HepG2 (cell line): ENCODE results near the gene NDUFA13. TPM values are rescaled to one million over a fixed set of nuclear protein-coding genes. Genes with fewer than 3 reads are reported as not detected.

Experiments
- DR1 ChIP-seq: sonication (generic); formaldehyde crosslinking; IDR thresholded peaks from 2 replicates; pipeline ENCODE4 v1.8.0; 2021; ENCODE audit warnings: mild to moderate bottlenecking, missing genetic modification reagents, inconsistent platforms
- HHEX ChIP-seq: IDR thresholded peaks from 2 replicates; pipeline ENCODE4 v1.6.1; 2016; ENCODE audit warnings: control low read depth
- NFIB ChIP-seq: sonication (generic); formaldehyde crosslinking; IDR thresholded peaks from 2 replicates; pipeline ENCODE4 v1.9.0; 2021; ENCODE audit warnings: missing genetic modification reagents, mild to moderate bottlenecking, borderline replicate concordance
- PAWR ChIP-seq: sonication (generic); formaldehyde crosslinking; IDR thresholded peaks from 2 replicates; pipeline ENCODE4 v1.4.0; 2020; ENCODE audit warnings: missing genetic modification reagents, mild to moderate bottlenecking, borderline replicate concordance
- RBFOX2 ChIP-seq: fragments of 200-400 bp; formaldehyde crosslinking; IDR thresholded peaks from 2 replicates; pipeline ENCODE4 v1.6.1; 2017; ENCODE audit warnings: low read depth, mild to moderate bottlenecking, low read length
- SOX5 ChIP-seq: IDR thresholded peaks from 2 replicates; pipeline ENCODE4 v1.6.1; 2016; ENCODE audit warnings: borderline replicate concordance
- YY1 ChIP-seq: IDR thresholded peaks from 2 replicates; pipeline ENCODE4 v1.6.1; 2011; ENCODE audit warnings: low read length, low read depth, moderate library complexity, mild to moderate bottlenecking; ENCODE audit not compliant: insufficient read depth, insufficient replicate concordance
- ZBTB42 ChIP-seq: sonication (generic); formaldehyde crosslinking; IDR thresholded peaks from 2 replicates; pipeline ENCODE4 v1.5.0; 2020; ENCODE audit warnings: mild to moderate bottlenecking, missing genetic modification reagents
- ZNF17 ChIP-seq: sonication (generic); formaldehyde crosslinking; IDR thresholded peaks from 2 replicates; pipeline ENCODE4 v1.5.0; 2020; ENCODE audit warnings: mild to moderate bottlenecking, missing genetic modification reagents
- ZNF562 ChIP-seq: sonication (generic); formaldehyde crosslinking; IDR thresholded peaks from 2 replicates; pipeline ENCODE4 v1.8.0; 2022; ENCODE audit warnings: missing genetic modification reagents, borderline replicate concordance
- polyA plus RNA-seq, 8 experiments: library from polyadenylated mRNA; depleted of rRNA in 3 of 8; stranded (reverse) in 7 of 8; unstranded in 1 of 8; fragments of >200 nt; fragmentation: Illumina TruSeq in 4 of 8; extraction: Trizol in 4 of 8; gene quantifications; 2 replicates each; pipeline versions ENCODE4 v1.2.1 to v1.2.3, GENCODE V29; 2011 to 2016; ENCODE audit warnings: low read depth in 4 of 8, missing spikeins in 1 of 8, mixed read lengths in 1 of 8; ENCODE audit not compliant: insufficient read depth in 1 of 8
- total RNA-seq, 5 experiments: library from RNA; depleted of rRNA; stranded (reverse); fragments of >200 nt; fragmentation: Illumina TruSeq; extraction: Trizol; gene quantifications; 2 replicates each; pipeline ENCODE4 v1.2.3, GENCODE V29; 2016; ENCODE audit warnings: low read depth in 1 of 5
- TF ChIP-seq, protein P1 (sequence below): sonication (generic); formaldehyde crosslinking; IDR thresholded peaks from 2 replicates; pipeline ENCODE4 v1.5.0; 2020; ENCODE audit warnings: missing genetic modification reagents
- TF ChIP-seq, protein P2 (sequence below): IDR thresholded peaks from 2 replicates; pipeline ENCODE4 v1.6.1; 2016; ENCODE audit warnings: low read depth, missing genetic modification reagents, missing compliant biosample characterization
- TF ChIP-seq, protein P3 (sequence below): sonication (generic); formaldehyde crosslinking; IDR thresholded peaks from 2 replicates; pipeline ENCODE4 v1.4.0; 2020; ENCODE audit warnings: missing genetic modification reagents
- TF ChIP-seq, protein P4 (sequence below): sonication (generic); formaldehyde crosslinking; IDR thresholded peaks from 2 replicates; pipeline ENCODE4 v1.5.0; 2020; ENCODE audit warnings: mild to moderate bottlenecking, missing genetic modification reagents, borderline replicate concordance

NDUFA13 gene
- total and polyA plus RNA-seq, 2 of the 13 experiments (the other 11 are each of a cell fraction or from before 2014, with no cell fraction given): 337 to 366 TPM

DNA sequence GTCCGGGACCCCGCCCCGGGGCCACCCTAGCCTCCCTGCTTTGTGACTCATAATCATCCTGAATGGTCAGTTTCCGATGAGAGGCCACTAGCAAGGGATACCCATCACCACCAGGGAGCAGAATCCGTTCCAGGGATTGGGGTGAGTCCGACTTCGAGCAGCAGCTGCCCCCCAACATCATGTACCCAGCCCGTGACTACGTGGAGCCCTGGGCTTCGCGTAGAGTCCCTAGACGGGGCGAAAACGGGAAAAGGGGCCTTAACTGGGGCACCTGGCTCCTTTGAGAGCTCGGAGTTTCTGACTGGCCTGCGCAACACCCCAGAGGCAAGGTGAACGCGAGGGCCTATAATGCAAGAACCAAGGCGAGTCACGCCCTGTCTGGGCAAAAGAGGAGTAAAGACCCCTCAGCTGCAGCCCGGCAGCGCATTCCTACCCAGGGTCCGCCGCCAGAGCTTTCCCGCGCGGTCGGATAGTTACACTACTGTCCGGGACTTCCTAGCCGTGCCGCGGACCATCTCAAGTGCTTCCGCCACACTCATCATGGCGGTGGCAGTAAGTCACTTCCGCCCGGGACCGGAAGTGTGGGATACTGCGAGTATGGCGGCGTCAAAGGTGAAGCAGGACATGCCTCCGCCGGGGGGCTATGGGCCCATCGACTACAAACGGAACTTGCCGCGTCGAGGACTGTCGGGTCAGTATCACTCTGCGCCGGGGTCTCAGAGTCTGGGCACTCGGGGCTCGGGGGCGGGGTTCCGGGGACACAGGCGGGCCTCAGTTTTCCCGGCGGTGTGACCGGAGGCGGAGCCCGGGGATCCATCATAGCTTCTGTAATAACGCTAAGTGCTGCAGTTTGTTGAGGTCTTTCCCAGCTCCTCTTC lies at the start of gene NDUFA13 (continued):
- TF ChIP-seq HHEX (no peak), YY1 (peak; percentile 100), ZNF17 (CRISPR knock-in tag) (no peak), RBFOX2 (peak; percentile 83), ZBTB42 (CRISPR knock-in tag) (no peak), PAWR (CRISPR knock-in tag) (no peak), SOX5 (0 out of 2 replicates have a peak, but pooled peaks have one; percentile 24), DR1 (CRISPR knock-in tag) (0 out of 2 replicates have a peak, but pooled peaks have one; percentile 61), NFIB (CRISPR knock-in tag) (no peak), ZNF562 (CRISPR knock-in tag) (no peak)
- TF ChIP-seq, protein P1, sequence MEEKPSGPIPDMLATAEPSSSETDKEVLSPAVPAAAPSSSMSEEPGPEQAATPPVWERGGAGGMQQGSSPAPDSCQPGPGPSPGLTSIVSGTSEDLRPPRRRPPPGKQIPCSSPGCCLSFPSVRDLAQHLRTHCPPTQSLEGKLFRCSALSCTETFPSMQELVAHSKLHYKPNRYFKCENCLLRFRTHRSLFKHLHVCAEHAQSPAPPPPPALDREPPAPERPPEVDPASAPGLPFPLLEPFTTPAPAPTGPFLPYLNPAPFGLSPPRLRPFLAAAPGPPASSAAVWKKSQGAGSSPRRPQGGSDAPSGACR: peak; percentile 74; the same call in 1 of the 2 replicates
- TF ChIP-seq, protein P2, sequence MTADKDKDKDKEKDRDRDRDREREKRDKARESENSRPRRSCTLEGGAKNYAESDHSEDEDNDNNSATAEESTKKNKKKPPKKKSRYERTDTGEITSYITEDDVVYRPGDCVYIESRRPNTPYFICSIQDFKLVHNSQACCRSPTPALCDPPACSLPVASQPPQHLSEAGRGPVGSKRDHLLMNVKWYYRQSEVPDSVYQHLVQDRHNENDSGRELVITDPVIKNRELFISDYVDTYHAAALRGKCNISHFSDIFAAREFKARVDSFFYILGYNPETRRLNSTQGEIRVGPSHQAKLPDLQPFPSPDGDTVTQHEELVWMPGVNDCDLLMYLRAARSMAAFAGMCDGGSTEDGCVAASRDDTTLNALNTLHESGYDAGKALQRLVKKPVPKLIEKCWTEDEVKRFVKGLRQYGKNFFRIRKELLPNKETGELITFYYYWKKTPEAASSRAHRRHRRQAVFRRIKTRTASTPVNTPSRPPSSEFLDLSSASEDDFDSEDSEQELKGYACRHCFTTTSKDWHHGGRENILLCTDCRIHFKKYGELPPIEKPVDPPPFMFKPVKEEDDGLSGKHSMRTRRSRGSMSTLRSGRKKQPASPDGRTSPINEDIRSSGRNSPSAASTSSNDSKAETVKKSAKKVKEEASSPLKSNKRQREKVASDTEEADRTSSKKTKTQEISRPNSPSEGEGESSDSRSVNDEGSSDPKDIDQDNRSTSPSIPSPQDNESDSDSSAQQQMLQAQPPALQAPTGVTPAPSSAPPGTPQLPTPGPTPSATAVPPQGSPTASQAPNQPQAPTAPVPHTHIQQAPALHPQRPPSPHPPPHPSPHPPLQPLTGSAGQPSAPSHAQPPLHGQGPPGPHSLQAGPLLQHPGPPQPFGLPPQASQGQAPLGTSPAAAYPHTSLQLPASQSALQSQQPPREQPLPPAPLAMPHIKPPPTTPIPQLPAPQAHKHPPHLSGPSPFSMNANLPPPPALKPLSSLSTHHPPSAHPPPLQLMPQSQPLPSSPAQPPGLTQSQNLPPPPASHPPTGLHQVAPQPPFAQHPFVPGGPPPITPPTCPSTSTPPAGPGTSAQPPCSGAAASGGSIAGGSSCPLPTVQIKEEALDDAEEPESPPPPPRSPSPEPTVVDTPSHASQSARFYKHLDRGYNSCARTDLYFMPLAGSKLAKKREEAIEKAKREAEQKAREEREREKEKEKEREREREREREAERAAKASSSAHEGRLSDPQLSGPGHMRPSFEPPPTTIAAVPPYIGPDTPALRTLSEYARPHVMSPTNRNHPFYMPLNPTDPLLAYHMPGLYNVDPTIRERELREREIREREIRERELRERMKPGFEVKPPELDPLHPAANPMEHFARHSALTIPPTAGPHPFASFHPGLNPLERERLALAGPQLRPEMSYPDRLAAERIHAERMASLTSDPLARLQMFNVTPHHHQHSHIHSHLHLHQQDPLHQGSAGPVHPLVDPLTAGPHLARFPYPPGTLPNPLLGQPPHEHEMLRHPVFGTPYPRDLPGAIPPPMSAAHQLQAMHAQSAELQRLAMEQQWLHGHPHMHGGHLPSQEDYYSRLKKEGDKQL (CRISPR knock-in tag): no peak
- TF ChIP-seq, protein P3, sequence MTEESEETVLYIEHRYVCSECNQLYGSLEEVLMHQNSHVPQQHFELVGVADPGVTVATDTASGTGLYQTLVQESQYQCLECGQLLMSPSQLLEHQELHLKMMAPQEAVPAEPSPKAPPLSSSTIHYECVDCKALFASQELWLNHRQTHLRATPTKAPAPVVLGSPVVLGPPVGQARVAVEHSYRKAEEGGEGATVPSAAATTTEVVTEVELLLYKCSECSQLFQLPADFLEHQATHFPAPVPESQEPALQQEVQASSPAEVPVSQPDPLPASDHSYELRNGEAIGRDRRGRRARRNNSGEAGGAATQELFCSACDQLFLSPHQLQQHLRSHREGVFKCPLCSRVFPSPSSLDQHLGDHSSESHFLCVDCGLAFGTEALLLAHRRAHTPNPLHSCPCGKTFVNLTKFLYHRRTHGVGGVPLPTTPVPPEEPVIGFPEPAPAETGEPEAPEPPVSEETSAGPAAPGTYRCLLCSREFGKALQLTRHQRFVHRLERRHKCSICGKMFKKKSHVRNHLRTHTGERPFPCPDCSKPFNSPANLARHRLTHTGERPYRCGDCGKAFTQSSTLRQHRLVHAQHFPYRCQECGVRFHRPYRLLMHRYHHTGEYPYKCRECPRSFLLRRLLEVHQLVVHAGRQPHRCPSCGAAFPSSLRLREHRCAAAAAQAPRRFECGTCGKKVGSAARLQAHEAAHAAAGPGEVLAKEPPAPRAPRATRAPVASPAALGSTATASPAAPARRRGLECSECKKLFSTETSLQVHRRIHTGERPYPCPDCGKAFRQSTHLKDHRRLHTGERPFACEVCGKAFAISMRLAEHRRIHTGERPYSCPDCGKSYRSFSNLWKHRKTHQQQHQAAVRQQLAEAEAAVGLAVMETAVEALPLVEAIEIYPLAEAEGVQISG (CRISPR knock-in tag): peak; percentile 98
- TF ChIP-seq, protein P4, sequence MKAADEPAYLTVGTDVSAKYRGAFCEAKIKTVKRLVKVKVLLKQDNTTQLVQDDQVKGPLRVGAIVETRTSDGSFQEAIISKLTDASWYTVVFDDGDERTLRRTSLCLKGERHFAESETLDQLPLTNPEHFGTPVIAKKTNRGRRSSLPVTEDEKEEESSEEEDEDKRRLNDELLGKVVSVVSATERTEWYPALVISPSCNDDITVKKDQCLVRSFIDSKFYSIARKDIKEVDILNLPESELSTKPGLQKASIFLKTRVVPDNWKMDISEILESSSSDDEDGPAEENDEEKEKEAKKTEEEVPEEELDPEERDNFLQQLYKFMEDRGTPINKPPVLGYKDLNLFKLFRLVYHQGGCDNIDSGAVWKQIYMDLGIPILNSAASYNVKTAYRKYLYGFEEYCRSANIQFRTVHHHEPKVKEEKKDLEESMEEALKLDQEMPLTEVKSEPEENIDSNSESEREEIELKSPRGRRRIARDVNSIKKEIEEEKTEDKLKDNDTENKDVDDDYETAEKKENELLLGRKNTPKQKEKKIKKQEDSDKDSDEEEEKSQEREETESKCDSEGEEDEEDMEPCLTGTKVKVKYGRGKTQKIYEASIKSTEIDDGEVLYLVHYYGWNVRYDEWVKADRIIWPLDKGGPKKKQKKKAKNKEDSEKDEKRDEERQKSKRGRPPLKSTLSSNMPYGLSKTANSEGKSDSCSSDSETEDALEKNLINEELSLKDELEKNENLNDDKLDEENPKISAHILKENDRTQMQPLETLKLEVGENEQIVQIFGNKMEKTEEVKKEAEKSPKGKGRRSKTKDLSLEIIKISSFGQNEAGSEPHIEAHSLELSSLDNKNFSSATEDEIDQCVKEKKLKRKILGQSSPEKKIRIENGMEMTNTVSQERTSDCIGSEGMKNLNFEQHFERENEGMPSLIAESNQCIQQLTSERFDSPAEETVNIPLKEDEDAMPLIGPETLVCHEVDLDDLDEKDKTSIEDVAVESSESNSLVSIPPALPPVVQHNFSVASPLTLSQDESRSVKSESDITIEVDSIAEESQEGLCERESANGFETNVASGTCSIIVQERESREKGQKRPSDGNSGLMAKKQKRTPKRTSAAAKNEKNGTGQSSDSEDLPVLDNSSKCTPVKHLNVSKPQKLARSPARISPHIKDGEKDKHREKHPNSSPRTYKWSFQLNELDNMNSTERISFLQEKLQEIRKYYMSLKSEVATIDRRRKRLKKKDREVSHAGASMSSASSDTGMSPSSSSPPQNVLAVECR: peak; percentile 95; the same call in 1 of the 2 replicates
